Measurements from ENCODE around the gene RNF123. TPM values are rescaled to one million over a fixed set of nuclear protein-coding genes. Genes with fewer than 3 reads are reported as not detected.

The RNF123 gene
- total and polyA plus RNA-seq, 10 of the 15 experiments (the other 5 are each of a cell fraction or from before 2014, with no cell fraction given) = 4.2 to 31.5 (median 17.6) TPM

- in situ Hi-C loops (cut with MboI) = no loop called here
- Histone ChIP-seq H3K79me2 (ENCODE audit: control insufficient read depth, insufficient read depth, low read length) (no peaks in the 10 kb centered on the region), H3K27ac (ENCODE audit: control insufficient read depth, insufficient read depth) (no peak overlapping the region), H3K27me3 (replicated peaks in 1 of 2; ENCODE audit: control insufficient read depth in 2 of 2, insufficient read depth in 2 of 2, low read length in 1 of 2) (no peaks in the 10 kb centered on the region), H3K4me1 (ENCODE audit: control insufficient read depth, insufficient read depth, low read length) (peaks cover 15% of the 10 kb centered on the region), H3K36me3 (ENCODE audit: control insufficient read depth in 2 of 2, insufficient read depth in 2 of 2, low read length in 1 of 2) (no peaks in the 10 kb centered on the region), H3K9ac (ENCODE audit: control insufficient read depth, insufficient read depth, low read length) (no peak overlapping the region), H2AFZ (ENCODE audit: control insufficient read depth, low read depth, low read length) (peak overlapping the region; percentile 44), H3K9me3 (replicated peaks; ENCODE audit: control insufficient read depth, insufficient read depth, low read length) (no peaks in the 10 kb centered on the region), H4K20me1 (ENCODE audit: control insufficient read depth, insufficient read depth) (no peaks in the 10 kb centered on the region), H3K4me2 (ENCODE audit: control insufficient read depth, insufficient read depth) (no peak overlapping the region), H3K4me3 (no peak overlapping the region)
- ATAC-seq (peak; percentile 27; the same call in 2 of the 3 replicates), DNase-seq (ENCODE audit: low read depth, low spot score) (no peak), FAIRE-seq (no peak)
- ChIA-PET CTCF (no interaction called here), RAD21 (ENCODE audit: unreplicated experiment) (no interaction called here), POLR2A (no interaction called here), SMC1A (ENCODE audit: uncharacterized antibody, unreplicated experiment) (no interaction called here)
- TF ChIP-seq LARP7 (IDR thresholded peaks at IDR 0.05) = no peak
- TF ChIP-seq RUNX3 (IDR thresholded peaks at IDR 0.05; ENCODE audit: low read length) = peak; percentile 73
- TF ChIP-seq PRDM15 (CRISPR knock-in tag; IDR thresholded peaks at IDR 0.05) = no peak
- no peak for TF ChIP-seq NFXL1 (IDR thresholded peaks at IDR 0.05; ENCODE audit: borderline replicate concordance)
- TF ChIP-seq EED (IDR thresholded peaks at IDR 0.05; ENCODE audit: low read depth) = peak; percentile 50; the same call in 1 of the 2 replicates
- no peak for TF ChIP-seq FOXK2 (IDR thresholded peaks at IDR 0.05)
- BruUV-seq (replicated peaks) = no TSS peak
- 38% methylated on average over 1 of the region's 1 CpG for WGBS (ENCODE audit: insufficient coverage, insufficient replicate concordance, low lambda C conversion rate, missing lambda C conversion rate)
- intact Hi-C loops (cut with micrococcal nuclease; ENCODE audit: unreplicated experiment) = no loop called here
Observed at GRCh38 chr3:49650177-49650576, 39.2 kb upstream of the RNF123 start.
